ENCODE results near the gene THY1.
A peak's percentile ranks its signal among the peaks of the same experiment; 100 is the strongest.

THY1 gene

DNA sequence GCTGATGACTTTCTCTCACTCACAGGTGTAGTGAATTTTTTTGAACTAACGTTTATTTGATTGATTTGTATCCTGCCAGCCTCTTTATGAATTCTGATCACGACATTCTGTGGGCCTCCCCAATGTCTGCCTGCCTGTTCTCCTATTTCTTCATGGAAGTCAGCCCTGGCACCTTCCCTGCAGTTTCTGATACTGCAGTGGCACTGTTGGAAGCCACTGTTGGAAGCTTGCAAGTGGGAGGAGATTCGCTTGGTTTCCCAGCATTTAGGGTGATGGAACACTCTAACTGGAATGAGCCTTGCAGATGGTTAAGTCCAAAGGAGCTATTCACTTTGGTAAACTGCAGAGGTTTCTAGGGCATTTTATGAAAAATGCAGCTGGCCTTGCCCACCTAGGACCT is 1.3 kb upstream of the THY1 start:
- Histone ChIP-seq H3K36me3 (replicated peaks) (no peaks in the 10 kb centered on the region), H3K27me3 (replicated peaks) (peaks cover 8% of the 10 kb centered on the region), H3K4me3 (ENCODE audit: low read depth, low read length) (no peak overlapping the region), H3K27ac (no peak overlapping the region)
- DNase-seq = no peak
- in situ Hi-C loops (cut with HindIII; ENCODE audit: low pct_ligation_motif_present, low sequenced_read_pairs) = no loop called here
- TF ChIP-seq, protein P1, sequence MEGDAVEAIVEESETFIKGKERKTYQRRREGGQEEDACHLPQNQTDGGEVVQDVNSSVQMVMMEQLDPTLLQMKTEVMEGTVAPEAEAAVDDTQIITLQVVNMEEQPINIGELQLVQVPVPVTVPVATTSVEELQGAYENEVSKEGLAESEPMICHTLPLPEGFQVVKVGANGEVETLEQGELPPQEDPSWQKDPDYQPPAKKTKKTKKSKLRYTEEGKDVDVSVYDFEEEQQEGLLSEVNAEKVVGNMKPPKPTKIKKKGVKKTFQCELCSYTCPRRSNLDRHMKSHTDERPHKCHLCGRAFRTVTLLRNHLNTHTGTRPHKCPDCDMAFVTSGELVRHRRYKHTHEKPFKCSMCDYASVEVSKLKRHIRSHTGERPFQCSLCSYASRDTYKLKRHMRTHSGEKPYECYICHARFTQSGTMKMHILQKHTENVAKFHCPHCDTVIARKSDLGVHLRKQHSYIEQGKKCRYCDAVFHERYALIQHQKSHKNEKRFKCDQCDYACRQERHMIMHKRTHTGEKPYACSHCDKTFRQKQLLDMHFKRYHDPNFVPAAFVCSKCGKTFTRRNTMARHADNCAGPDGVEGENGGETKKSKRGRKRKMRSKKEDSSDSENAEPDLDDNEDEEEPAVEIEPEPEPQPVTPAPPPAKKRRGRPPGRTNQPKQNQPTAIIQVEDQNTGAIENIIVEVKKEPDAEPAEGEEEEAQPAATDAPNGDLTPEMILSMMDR (IDR thresholded peaks at IDR 0.05; ENCODE audit: low read depth, low read length, missing control alignments) = no peak

DNA sequence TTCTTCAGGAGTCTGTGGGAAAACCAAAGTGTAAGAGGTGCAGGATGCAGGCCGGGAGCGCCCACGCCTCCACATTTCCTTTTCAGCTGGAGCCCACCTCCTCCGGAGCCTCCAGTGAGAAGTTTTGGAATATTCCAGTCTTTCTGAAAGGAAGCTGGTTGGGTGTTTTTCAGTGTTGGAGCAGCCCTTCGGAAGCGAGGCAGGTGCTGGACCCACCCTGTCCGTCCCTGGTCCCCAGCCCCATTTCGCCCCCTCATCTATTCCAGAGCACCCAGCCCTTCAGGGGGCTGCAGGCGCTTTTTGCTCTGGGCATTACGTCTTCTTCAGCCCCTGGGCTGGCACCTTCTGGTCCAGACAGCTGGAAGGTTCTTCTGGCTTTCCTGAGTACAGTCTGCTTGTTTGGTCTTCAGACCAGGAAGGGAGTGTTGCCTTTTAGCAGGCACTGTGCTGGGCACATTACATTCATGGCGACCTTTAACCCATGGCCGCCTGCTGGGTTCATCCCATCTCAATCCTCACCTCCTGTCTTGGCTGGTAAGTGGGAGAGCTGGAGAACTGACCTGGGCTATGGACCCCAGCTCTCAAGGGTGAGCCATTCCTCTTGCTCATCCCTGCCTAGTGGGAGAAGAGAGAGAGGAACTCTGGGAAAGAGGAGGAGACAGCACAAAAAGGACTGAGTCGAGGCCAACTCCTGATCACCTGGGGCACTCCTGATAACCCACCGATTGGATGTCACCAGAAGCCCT is 710 bp upstream of the THY1 start:
- Histone ChIP-seq H3K27ac (no peak overlapping the region), H3K4me3 (ENCODE audit: low read depth, low read length) (no peak overlapping the region), H3K36me3 (replicated peaks) (no peaks in the 10 kb centered on the region), H3K27me3 (replicated peaks) (peaks cover 8% of the 10 kb centered on the region)
- TF ChIP-seq, protein P1 (IDR thresholded peaks at IDR 0.05; ENCODE audit: low read depth, low read length, missing control alignments) = no peak
- in situ Hi-C loops (cut with HindIII; ENCODE audit: low pct_ligation_motif_present, low sequenced_read_pairs) = no loop called here
- DNase-seq = no peak

DNA sequence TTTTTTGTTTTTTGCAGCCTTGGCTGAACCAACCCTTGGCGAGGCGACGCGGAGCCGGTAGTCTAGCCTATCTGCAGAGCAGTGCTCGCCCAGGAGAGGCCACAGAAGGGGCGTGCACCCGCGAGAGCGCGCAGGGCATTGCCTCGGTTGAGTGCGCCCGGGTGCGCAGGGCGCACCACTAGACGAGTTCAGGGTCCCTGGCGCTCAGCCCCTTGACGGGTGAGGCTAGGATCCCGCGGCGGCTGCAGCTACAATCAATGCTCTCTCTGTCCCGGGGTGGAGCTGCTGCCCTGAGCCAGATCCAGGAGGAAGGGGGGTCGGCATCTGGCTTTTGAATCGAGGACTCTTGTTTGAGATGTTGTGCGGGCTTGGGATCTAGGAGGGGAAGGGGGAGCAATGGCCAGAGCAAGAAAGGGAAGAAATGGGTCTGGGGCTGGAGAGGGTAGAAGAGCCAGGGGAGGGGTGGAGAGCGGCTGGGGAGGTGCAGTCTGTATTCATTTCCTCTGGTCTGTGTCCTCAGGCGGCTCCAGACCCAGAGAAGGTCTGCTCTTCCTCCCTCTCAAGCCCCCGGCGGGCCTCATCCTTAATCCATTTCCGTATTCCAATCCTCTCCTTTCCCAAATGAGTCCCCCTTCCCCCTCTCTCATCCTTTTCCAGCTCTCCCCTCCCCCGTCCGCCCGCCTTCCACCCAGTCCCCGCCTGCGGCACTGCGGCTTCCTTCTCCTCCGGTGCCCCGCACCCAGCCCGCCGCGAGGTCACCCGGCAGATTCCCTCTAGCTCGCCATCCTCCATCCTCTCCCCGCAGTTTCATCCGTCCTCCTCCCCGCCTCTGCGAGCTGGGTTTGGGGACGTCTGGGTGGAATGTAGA is 797 bp downstream of the THY1 start:
- H3K36me3 ChIP-seq (replicated peaks) = no peaks in the 10 kb centered on the region
- TF ChIP-seq, protein P1 (IDR thresholded peaks at IDR 0.05; ENCODE audit: low read depth, low read length, missing control alignments) = no peak
- in situ Hi-C loops (cut with HindIII; ENCODE audit: low pct_ligation_motif_present, low sequenced_read_pairs) = no loop called here
- no peak for DNase-seq
- peaks cover 8% of the 10 kb centered on the region for H3K27me3 ChIP-seq (replicated peaks)
- H3K4me3 ChIP-seq (ENCODE audit: low read depth, low read length) = peak overlapping the region; percentile 61
- H3K27ac ChIP-seq = no peak overlapping the region

DNA sequence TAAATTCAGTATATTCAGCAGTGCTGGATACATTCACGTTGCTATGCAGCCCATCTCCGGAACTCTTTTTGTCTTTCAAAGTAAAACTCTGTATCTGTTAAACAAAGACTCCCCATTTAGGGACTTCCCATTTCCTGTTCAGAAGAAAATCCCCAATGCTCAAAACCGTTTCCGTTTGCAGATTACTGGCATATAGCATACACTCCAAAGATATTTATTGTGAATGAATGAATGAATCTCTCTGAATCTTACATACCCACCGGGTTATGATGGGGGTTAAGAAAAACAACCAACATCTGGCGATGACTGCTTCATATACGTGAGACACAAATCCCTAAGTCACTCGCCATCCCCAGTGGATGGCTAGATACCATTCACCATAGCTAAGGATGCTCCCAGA is 1.6 kb downstream of the THY1 start:
- peaks cover 8% of the 10 kb centered on the region for H3K27me3 ChIP-seq (replicated peaks)
- H3K27ac ChIP-seq = no peak overlapping the region
- DNase-seq = no peak
- H3K36me3 ChIP-seq (replicated peaks) = no peaks in the 10 kb centered on the region
- TF ChIP-seq, protein P1 (IDR thresholded peaks at IDR 0.05; ENCODE audit: low read depth, low read length, missing control alignments) = no peak
- H3K4me3 ChIP-seq (ENCODE audit: low read depth, low read length) = peak overlapping the region; percentile 61
- in situ Hi-C loops (cut with HindIII; ENCODE audit: low pct_ligation_motif_present, low sequenced_read_pairs) = no loop called here

DNA sequence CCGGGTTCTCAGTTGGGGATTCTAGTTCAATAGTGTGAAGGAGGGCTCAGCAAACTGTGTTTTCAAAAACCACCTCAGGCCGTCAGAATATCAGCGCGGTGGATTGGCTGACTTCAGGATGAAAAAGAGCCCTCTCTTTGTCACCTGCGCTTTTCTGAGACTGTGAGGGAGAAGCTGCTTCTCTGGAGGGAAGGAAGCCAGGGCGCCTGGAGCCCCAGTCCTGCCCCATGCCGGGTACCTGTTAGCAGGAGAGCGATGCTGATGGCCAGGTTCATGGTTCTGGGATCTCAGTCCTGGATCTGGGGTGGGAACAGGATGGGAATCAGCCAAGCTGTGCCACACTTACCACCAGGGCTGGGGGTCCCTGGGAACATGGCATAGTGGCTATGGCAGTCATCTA is 2.3 kb downstream of the THY1 start:
- TF ChIP-seq, protein P1 (IDR thresholded peaks at IDR 0.05; ENCODE audit: low read depth, low read length, missing control alignments) = no peak

More for the DNA sequence above, 2.3 kb downstream of the THY1 start:
- Histone ChIP-seq H3K36me3 (replicated peaks) (no peaks in the 10 kb centered on the region), H3K4me3 (ENCODE audit: low read depth, low read length) (no peak overlapping the region), H3K27ac (no peak overlapping the region), H3K27me3 (replicated peaks) (peaks cover 8% of the 10 kb centered on the region)
- no peak for DNase-seq
- in situ Hi-C loops (cut with HindIII; ENCODE audit: low pct_ligation_motif_present, low sequenced_read_pairs) = no loop called here
